Erythroblast (primary cell): ENCODE data around the gene PSMF1.

Experiments
- DNase-seq, 2 experiments: peaks; one replicate each; lab custom pipeline; 2025; lab: John Stamatoyannopoulos, UW
- GATA1 ChIP-seq: IDR thresholded peaks from 2 replicates; pipeline ENCODE4 v1.6.1; 2011; ENCODE audit warnings: low read depth, mild to moderate bottlenecking, control low read depth, low read length, moderate library complexity
- POLR2A ChIP-seq: IDR thresholded peaks from 2 replicates; pipeline ENCODE4 v1.6.1; 2011; ENCODE audit warnings: mild to moderate bottlenecking, low read length

PSMF1 gene

GRCh38 chr20:1118336-1119127 is at the start of gene PSMF1:
PSMF1 (plus strand) TSS chr20:1118602; CDS start chr20:1118774, 172 bp downstream.
- DNase-seq: peak; percentile 98
- TF ChIP-seq GATA1 (no peak), POLR2A (peak; percentile 94)

- no peak for DNase-seq
- no peak for TF ChIP-seq GATA1
- no peak for TF ChIP-seq POLR2A
These were observed 46.1 kb upstream of the PSMF1 start for GRCh38 chr20:1072258-1072657.

- DNase-seq: no peak
- no peak for TF ChIP-seq POLR2A
- no peak for TF ChIP-seq GATA1
These were observed 42.8 kb upstream of the PSMF1 start for GRCh38 chr20:1075616-1076015.

- DNase-seq: no peak
- no peak for TF ChIP-seq GATA1
- no peak for TF ChIP-seq POLR2A
These were observed 36.5 kb upstream of the PSMF1 start for GRCh38 chr20:1081891-1082290.

- DNase-seq: no peak
These were observed 34.8 kb upstream of the PSMF1 start for GRCh38 chr20:1083431-1084080.

GRCh38 chr20:1085492-1086276 is 32.7 kb upstream of the PSMF1 start:
- DNase-seq: peak; percentile 50 to 52
- TF ChIP-seq GATA1 (no peak), POLR2A (no peak)

More at GRCh38 chr20:1083431-1084080, 34.8 kb upstream of the PSMF1 start:
- TF ChIP-seq GATA1 (no peak), POLR2A (no peak)

GRCh38 chr20:1086277-1087213 is 31.9 kb upstream of the PSMF1 start:
- no peak for TF ChIP-seq GATA1
- TF ChIP-seq POLR2A: no peak

GRCh38 chr20:1087311-1087905 is 31.0 kb upstream of the PSMF1 start:
- peak; percentile 15 to 53 for DNase-seq

More at GRCh38 chr20:1086277-1087213, 31.9 kb upstream of the PSMF1 start:
- DNase-seq: no peak

GRCh38 chr20:1094751-1095150 is 23.7 kb upstream of the PSMF1 start:
- DNase-seq: no peak
- TF ChIP-seq POLR2A (no peak), GATA1 (no peak)

More at GRCh38 chr20:1087311-1087905, 31.0 kb upstream of the PSMF1 start:
- TF ChIP-seq GATA1 (no peak), POLR2A (no peak)

- TF ChIP-seq POLR2A: no peak
- no peak for TF ChIP-seq GATA1
- no peak for DNase-seq
These were observed 16.9 kb upstream of the PSMF1 start for GRCh38 chr20:1101533-1101932.

- no peak for TF ChIP-seq GATA1
- TF ChIP-seq POLR2A: no peak
- no peak for DNase-seq
These were observed 16.4 kb upstream of the PSMF1 start for GRCh38 chr20:1102016-1102415.

GRCh38 chr20:1103751-1104150 is 14.7 kb upstream of the PSMF1 start:
- no peak for DNase-seq
- TF ChIP-seq POLR2A (no peak), GATA1 (no peak)
